ENCODE measurements around the gene ERBB4. TPM values are rescaled to one million over a fixed set of nuclear protein-coding genes. Genes with fewer than 3 reads are reported as not detected.
"Not testable (repeated sequence)": the region's sequence is repeated elsewhere in the genome, so short reads cannot be mapped to it uniquely, and the experiment has no call there.

The ERBB4 gene
- total RNA-seq, 1 donor from 2014 or later: 1.2 TPM

DNA sequence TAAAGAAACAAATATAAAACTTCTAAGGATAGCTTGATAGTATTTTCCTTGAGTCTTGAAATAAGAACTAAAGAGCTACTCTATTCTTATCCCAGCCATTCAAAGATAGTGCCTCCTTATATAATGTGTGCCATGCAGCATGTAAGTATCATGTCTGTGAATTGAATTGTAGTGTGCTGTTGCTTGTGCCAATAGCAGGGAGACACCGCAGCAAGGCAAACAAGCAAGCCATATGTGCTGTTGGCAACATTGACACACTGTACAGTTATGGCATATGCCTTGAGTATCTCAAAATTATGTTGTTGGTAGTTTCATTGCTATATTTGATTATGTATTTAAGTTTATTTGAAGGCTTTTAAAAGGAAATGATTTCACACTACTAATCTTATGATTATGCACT lies 58.2 kb downstream of the ERBB4 start:
- TF ChIP-seq, protein P1, sequence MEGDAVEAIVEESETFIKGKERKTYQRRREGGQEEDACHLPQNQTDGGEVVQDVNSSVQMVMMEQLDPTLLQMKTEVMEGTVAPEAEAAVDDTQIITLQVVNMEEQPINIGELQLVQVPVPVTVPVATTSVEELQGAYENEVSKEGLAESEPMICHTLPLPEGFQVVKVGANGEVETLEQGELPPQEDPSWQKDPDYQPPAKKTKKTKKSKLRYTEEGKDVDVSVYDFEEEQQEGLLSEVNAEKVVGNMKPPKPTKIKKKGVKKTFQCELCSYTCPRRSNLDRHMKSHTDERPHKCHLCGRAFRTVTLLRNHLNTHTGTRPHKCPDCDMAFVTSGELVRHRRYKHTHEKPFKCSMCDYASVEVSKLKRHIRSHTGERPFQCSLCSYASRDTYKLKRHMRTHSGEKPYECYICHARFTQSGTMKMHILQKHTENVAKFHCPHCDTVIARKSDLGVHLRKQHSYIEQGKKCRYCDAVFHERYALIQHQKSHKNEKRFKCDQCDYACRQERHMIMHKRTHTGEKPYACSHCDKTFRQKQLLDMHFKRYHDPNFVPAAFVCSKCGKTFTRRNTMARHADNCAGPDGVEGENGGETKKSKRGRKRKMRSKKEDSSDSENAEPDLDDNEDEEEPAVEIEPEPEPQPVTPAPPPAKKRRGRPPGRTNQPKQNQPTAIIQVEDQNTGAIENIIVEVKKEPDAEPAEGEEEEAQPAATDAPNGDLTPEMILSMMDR (IDR thresholded peaks at IDR 0.05; ENCODE audit: insufficient read depth, low read depth, low read length): no peak
- no peak for TF ChIP-seq EZH2 (IDR thresholded peaks at IDR 0.05; ENCODE audit: insufficient read depth, low read length)
- FAIRE-seq (no peak), DNase-seq (ENCODE audit: low read depth) (no peak)
- Mint-ChIP-seq H3K27ac (ENCODE audit: unreplicated experiment) (no peak overlapping the region), H3K27me3 (ENCODE audit: low read depth, unreplicated experiment) (no peaks in the 10 kb centered on the region), H3K36me3 (ENCODE audit: low read depth, unreplicated experiment) (no peaks in the 10 kb centered on the region), H3K4me1 (ENCODE audit: low read depth, unreplicated experiment) (peaks cover 5% of the 10 kb centered on the region), H3K4me3 (ENCODE audit: unreplicated experiment) (no peak overlapping the region), H3K9me3 (ENCODE audit: unreplicated experiment) (no peaks in the 10 kb centered on the region)
- H4K20me1 ChIP-seq (ENCODE audit: insufficient read depth, low read length): no peaks in the 10 kb centered on the region
- H3K9me3 ChIP-seq (ENCODE audit: insufficient read depth, low read depth, low read length): no peaks in the 10 kb centered on the region
- no peak overlapping the region for H3K27ac ChIP-seq (ENCODE audit: low read depth, low read length)
- no peak overlapping the region for H3K4me2 ChIP-seq (ENCODE audit: low read length)
- H2AFZ ChIP-seq (ENCODE audit: low read depth, low read length): no peak overlapping the region
- H3K79me2 ChIP-seq (ENCODE audit: insufficient read depth, low read length): no peaks in the 10 kb centered on the region
- H3K4me3 ChIP-seq (ENCODE audit: insufficient read depth, low read depth, low read length): no peak overlapping the region
- no peaks in the 10 kb centered on the region for H3K27me3 ChIP-seq (ENCODE audit: insufficient read depth, low read length)
- H3K36me3 ChIP-seq (ENCODE audit: insufficient read depth, low read length): no peaks in the 10 kb centered on the region
- no peaks in the 10 kb centered on the region for H3K4me1 ChIP-seq (ENCODE audit: insufficient read depth, low read length)
- no peak overlapping the region for H3K9ac ChIP-seq (ENCODE audit: low read length)

DNA sequence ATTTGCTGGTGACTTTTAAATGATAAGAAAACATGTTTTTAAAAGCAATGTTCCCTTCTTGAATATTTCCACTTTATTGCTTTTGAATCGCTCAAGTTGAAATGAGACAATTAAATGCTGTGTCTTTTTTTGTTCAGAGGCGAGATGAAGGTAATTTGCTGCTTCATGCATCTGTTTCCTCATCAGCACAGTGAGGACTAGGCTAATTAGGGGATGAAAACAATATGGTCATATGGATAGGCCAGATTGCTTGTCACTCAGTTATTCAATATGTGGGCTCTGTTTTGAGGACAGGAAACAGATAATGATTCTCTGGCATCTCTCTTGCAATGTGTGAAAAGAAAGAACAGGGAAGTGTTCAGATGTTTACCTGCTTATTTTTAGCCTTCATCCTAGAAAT lies 61.0 kb downstream of the ERBB4 start:
- Histone ChIP-seq H3K4me1 (ENCODE audit: insufficient read depth, low read length) (no peaks in the 10 kb centered on the region), H3K79me2 (ENCODE audit: insufficient read depth, low read length) (no peaks in the 10 kb centered on the region), H2AFZ (ENCODE audit: low read depth, low read length) (no peak overlapping the region), H3K27me3 (ENCODE audit: insufficient read depth, low read length) (no peaks in the 10 kb centered on the region), H3K4me2 (ENCODE audit: low read length) (no peak overlapping the region), H3K9me3 (ENCODE audit: insufficient read depth, low read depth, low read length) (no peaks in the 10 kb centered on the region), H4K20me1 (ENCODE audit: insufficient read depth, low read length) (no peaks in the 10 kb centered on the region), H3K4me3 (ENCODE audit: insufficient read depth, low read depth, low read length) (no peak overlapping the region), H3K9ac (ENCODE audit: low read length) (no peak overlapping the region), H3K36me3 (ENCODE audit: insufficient read depth, low read length) (no peaks in the 10 kb centered on the region), H3K27ac (ENCODE audit: low read depth, low read length) (no peak overlapping the region)
- FAIRE-seq (no peak), DNase-seq (ENCODE audit: low read depth) (no peak)
- Mint-ChIP-seq H3K4me1 (ENCODE audit: low read depth, unreplicated experiment) (no peaks in the 10 kb centered on the region), H3K9me3 (ENCODE audit: unreplicated experiment) (no peaks in the 10 kb centered on the region), H3K27me3 (ENCODE audit: low read depth, unreplicated experiment) (no peaks in the 10 kb centered on the region), H3K36me3 (ENCODE audit: low read depth, unreplicated experiment) (no peaks in the 10 kb centered on the region), H3K27ac (ENCODE audit: unreplicated experiment) (no peak overlapping the region), H3K4me3 (ENCODE audit: unreplicated experiment) (no peak overlapping the region)
- TF ChIP-seq EZH2 (IDR thresholded peaks at IDR 0.05; ENCODE audit: insufficient read depth, low read length): no peak
- TF ChIP-seq, protein P1 (IDR thresholded peaks at IDR 0.05; ENCODE audit: insufficient read depth, low read depth, low read length): no peak

DNA sequence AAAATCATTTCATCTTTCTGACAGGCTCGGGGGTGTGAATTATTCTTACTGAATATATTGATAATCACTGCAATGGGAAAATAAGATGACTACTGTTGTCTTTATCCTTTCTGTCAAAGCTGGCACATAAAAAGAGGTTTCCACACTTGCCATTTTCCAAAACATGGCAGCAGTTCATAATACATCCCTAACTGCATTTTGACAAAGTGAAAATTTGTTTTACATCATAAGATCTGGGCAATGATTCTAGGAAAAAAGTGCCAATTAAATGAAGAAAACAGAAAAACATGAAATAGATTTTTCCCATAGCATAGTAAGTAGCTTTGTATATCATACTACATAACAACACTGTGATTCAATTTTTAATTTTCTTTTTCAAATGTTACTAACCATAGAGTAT lies 65.4 kb downstream of the ERBB4 start:
- Histone ChIP-seq H3K27me3 (ENCODE audit: insufficient read depth, low read length) (no peaks in the 10 kb centered on the region), H3K27ac (ENCODE audit: low read depth, low read length) (no peak overlapping the region), H3K4me2 (ENCODE audit: low read length) (no peak overlapping the region), H3K4me1 (ENCODE audit: insufficient read depth, low read length) (no peaks in the 10 kb centered on the region), H4K20me1 (ENCODE audit: insufficient read depth, low read length) (no peaks in the 10 kb centered on the region), H2AFZ (ENCODE audit: low read depth, low read length) (no peak overlapping the region), H3K36me3 (ENCODE audit: insufficient read depth, low read length) (no peaks in the 10 kb centered on the region), H3K9ac (ENCODE audit: low read length) (no peak overlapping the region), H3K4me3 (ENCODE audit: insufficient read depth, low read depth, low read length) (no peak overlapping the region), H3K79me2 (ENCODE audit: insufficient read depth, low read length) (no peaks in the 10 kb centered on the region), H3K9me3 (ENCODE audit: insufficient read depth, low read depth, low read length) (no peaks in the 10 kb centered on the region)
- no peak for FAIRE-seq
- Mint-ChIP-seq H3K4me1 (ENCODE audit: low read depth, unreplicated experiment) (no peaks in the 10 kb centered on the region), H3K4me3 (ENCODE audit: unreplicated experiment) (no peak overlapping the region), H3K27ac (ENCODE audit: unreplicated experiment) (no peak overlapping the region), H3K9me3 (ENCODE audit: unreplicated experiment) (no peaks in the 10 kb centered on the region), H3K36me3 (ENCODE audit: low read depth, unreplicated experiment) (no peaks in the 10 kb centered on the region), H3K27me3 (ENCODE audit: low read depth, unreplicated experiment) (no peaks in the 10 kb centered on the region)
- TF ChIP-seq EZH2 (IDR thresholded peaks at IDR 0.05; ENCODE audit: insufficient read depth, low read length): no peak
- TF ChIP-seq, protein P1 (IDR thresholded peaks at IDR 0.05; ENCODE audit: insufficient read depth, low read depth, low read length): no peak
- DNase-seq (ENCODE audit: low read depth): no peak

DNA sequence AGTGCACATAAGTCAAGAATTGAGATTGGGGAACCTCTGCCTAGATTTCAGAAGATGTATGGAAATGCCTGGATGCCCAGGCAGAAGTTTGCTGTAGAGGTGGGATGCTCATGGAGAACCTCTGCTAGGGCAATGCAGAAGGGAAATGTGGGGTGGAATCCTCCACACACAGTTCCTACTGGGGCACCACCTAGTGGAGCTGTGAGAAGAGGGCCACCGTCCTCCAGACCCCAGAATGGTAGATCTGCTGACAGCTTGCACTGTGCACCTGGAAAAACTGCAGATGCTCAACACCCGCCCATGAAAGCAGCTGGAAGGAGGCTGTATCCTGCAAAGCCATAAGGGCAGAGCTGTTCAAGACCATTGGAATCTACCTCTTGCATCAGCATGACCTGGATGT lies 71.1 kb downstream of the ERBB4 start:
- not testable (repeated sequence) for FAIRE-seq; H3K4me1 ChIP-seq (ENCODE audit: insufficient read depth, low read length)

More for the DNA sequence above, 71.1 kb downstream of the ERBB4 start:
- H3K4me3 Mint-ChIP-seq (ENCODE audit: unreplicated experiment); H3K79me2 ChIP-seq (ENCODE audit: insufficient read depth, low read length); H3K9ac ChIP-seq (ENCODE audit: low read length); H3K4me1 Mint-ChIP-seq (ENCODE audit: low read depth, unreplicated experiment); H3K27me3 Mint-ChIP-seq (ENCODE audit: low read depth, unreplicated experiment); DNase-seq (ENCODE audit: low read depth); H3K4me3 ChIP-seq (ENCODE audit: insufficient read depth, low read depth, low read length); H2AFZ ChIP-seq (ENCODE audit: low read depth, low read length); H3K36me3 ChIP-seq (ENCODE audit: insufficient read depth, low read length); H3K4me2 ChIP-seq (ENCODE audit: low read length); H3K27ac Mint-ChIP-seq (ENCODE audit: unreplicated experiment); H3K27ac ChIP-seq (ENCODE audit: low read depth, low read length); H3K9me3 ChIP-seq (ENCODE audit: insufficient read depth, low read depth, low read length); H3K9me3 Mint-ChIP-seq (ENCODE audit: unreplicated experiment); H3K27me3 ChIP-seq (ENCODE audit: insufficient read depth, low read length); H3K36me3 Mint-ChIP-seq (ENCODE audit: low read depth, unreplicated experiment); H4K20me1 ChIP-seq (ENCODE audit: insufficient read depth, low read length): not testable (repeated sequence)

Measured in astrocyte (in vitro differentiated cells and primary cell).